IPS-NIHi11 (cell line): ENCODE measurements around the gene ZNF443.
"Not testable (repeated sequence)": the region's sequence is repeated elsewhere in the genome, so short reads cannot be mapped to it uniquely, and the experiment has no call there.

ENCODE experiments used
- DNase-seq: peaks from one replicate; pipeline ENCODE4 v3.0.0; 2012; ENCODE audit warnings: mixed read lengths, low spot score

Gene ZNF443

GRCh38 chr19:12440541-12441316 lies at the start of gene ZNF443:
Gene ZNF443 (minus strand): TSS chr19:12441021. CDS start chr19:12440914, 107 bp downstream.
- peak; percentile 88 for DNase-seq

- DNase-seq, result not testable (repeated sequence)
Observed at GRCh38 chr19:12486265-12486783, 45.5 kb upstream of the ZNF443 start.

GRCh38 chr19:12485571-12485970 lies 44.8 kb upstream of the ZNF443 start:
- DNase-seq, result no peak

DNA sequence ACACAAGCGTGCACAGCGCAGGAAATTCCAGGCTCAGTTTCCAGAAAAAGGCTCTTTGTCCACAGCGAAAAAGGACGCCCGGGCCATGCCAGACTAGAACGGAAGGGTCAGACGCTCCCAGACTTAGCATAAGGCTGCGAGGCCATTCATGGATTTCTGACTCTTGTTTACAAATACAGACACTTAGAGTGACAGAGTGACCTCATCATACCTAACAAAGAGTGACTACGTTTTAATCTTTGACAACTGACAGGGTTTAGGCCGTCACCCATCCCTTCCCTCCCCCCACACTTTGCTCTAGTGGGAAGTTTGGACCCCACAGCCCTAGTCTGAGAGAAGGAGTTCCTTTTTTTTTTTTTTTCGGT lies 44.2 kb upstream of the ZNF443 start:
- DNase-seq, result no peak

DNA sequence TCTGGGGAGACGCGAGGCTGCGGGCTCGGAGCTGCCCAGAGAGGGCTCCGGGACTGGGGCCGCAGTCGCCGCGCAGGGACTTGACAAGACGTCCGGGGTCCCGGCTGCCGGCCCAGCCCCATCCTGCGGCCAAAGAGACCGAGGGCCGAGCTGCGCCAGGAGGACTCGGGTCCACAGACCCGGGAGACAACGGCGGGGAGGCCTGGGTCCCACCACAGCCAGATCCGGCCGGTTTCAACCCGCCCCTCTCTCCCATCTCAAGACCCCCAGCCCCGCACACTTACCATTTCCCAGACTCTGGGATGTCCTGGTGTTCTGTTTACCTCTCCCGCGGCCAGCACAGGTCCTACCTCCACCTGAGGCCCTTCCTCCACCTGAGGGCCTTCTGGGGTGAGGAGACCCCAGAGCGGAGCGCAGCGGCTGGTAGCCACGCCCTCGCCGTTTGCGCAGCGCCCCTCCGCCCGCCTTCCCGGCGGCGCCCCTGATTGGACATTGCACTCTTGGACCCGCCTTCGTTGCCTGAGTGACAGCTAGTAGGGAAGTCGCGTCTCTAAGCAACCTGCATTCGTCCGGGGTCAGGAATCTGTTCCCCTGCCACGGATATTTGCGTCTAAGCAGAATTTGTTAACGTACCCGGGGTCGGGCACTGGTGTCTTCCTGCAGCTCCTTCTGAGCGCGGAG lies 43.7 kb upstream of the ZNF443 start, which contains the start of gene ZNF709:
Gene ZNF709, minus strand, starts transcription at position 446 of the 681 bp plus-strand sequence. Its CDS starts 159 bp downstream, at position 287.
- DNase-seq, result peak; percentile 96

- no peak for DNase-seq
Observed at GRCh38 chr19:12484011-12484370, 43.2 kb upstream of the ZNF443 start.

DNA sequence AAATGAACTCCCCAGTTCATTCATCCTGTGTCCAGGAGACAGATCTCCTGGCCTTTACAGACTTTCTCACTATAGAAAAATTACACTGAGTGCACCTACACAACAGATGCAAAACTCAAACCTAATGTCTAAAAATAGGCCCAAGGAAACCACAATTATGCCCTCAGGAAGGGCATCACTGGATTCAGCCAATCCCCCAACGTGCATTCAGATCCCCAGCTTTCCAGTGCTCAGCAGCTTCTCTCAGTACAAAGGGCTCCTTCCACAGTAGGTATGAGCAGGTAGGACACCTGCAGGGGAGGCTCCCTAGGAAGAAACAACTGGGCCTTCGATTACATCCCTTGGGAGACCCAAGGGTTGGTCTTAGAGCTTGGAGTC lies 41.7 kb upstream of the ZNF443 start:
- no peak for DNase-seq

DNA sequence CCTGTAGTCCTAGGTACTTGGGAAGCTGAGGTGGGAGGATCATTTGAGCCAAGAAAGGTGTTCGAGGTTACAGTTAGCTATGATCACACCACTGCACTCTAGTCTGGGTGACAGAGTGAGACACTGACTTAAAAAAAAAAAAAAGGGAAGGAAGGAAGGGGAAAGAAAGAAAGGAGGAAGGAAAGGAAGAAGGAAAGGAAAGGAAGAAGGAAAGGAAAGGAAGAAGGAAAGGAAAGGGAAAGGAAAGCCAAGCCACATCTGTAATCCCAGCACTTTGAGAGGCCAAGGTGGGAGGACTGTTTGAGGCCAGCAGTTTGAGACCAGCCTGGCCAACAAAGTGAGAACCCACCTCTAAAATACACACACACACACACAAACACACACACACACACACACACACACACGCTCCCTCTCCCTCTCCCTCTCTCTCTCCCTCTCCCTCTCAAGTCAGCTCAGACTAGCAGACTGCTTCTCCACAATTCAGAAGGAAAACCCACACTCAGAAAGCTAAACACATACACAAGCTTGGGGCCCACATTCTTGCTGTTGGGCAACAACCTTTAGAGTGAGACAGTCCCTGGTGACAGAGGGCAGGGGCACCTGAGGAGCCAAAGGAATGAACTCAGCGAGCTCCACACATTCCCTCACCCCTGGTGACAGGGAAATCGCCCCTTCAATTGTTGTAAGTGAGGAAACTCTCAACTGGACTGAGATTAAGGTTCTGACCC lies 41.1 kb upstream of the ZNF443 start:
- DNase-seq, result no peak

DNA sequence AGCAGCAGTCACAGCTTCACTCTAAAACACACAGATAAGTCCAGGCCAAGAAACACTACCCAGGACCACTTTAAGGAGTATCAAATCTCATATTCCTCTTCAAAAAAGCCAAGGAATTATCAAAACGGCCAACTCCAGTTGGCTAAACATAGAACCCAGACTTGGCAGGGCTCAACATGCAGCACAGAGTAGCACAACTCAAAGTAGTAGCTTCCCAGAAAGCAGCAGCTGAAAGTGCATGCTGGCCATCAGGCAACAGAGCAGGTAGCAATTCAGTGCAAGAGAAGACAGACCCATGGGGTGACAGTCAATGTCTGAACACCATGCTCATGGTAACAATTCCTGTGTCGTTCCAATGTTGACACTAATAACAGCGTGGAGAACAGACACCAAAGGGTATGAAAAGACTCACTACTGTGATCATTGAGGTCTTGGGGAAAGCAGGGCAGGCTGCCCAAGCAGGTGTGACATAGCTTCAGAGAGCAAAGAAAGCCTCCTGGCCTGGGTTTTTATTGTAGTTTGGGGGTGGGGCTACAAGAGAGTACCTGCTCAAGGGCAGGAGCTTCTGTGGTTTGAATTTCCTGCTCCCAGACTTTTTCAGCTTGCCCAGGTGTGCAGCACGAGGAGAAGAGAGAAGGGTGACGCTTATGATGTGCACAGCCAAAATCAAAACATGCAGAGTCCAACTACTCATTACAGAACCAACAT lies 37.6 kb upstream of the ZNF443 start:
- no peak for DNase-seq

DNA sequence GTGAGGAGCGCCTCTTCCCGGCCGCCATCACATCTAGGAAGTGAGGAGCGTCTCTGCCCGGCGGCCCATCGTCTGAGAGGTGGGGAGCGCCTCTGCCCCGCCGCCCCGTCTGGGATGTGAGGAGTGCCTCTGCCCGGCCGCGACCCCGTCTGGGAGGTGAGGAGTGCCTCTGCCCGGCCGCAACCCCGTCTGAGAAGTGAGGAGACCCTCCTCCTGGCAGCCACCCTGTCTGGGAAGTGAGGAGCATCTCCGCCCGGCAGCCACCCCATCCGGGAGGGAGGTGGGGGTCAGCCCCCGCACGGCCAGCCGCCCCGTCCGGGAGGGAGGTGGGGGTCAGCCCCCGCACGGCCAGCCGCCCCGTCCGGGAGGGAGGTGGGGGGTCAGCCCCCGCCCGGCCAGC lies 26.8 kb upstream of the ZNF443 start:
- DNase-seq, result not testable (repeated sequence)

DNA sequence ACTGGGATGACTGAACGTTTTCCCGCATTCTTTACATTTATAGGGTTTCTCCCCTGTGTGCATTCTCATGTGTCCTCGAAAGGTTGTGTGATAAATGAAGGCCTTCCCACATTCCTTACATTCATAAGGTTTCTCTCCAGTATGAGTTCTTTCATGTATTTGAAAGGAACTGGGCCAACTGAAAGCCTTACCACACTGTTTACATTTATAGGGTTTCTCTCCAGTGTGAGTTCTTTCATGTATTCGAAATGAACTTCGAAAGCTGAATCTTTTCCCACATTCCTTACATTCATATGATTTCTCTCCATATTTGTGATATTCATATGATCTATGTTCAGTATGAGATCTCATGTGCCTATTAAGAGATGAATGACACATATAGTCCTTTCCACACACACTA lies 24.4 kb upstream of the ZNF443 start:
- DNase-seq, result no peak

- DNase-seq, result no peak
Observed at GRCh38 chr19:12464769-12465168, 23.9 kb upstream of the ZNF443 start.

DNA sequence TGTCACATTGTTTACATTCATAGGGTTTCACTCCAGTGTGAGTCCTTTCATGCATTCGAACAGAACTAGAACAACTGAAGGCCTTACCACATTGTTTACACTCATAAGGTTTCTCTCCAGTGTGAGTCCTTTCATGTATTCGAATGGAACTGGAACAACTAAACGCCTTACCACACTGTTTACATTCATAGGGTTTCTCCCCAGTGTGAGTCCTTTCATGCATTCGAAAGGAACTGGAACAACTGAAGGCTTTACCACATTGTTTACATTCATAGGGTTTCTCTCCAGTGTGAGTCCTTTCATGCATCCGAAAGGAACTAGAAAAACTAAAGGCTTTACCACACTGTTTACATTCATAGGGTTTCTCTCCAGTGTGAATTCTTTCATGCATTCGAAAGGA lies 23.3 kb upstream of the ZNF443 start:
- DNase-seq, result not testable (repeated sequence)

DNA sequence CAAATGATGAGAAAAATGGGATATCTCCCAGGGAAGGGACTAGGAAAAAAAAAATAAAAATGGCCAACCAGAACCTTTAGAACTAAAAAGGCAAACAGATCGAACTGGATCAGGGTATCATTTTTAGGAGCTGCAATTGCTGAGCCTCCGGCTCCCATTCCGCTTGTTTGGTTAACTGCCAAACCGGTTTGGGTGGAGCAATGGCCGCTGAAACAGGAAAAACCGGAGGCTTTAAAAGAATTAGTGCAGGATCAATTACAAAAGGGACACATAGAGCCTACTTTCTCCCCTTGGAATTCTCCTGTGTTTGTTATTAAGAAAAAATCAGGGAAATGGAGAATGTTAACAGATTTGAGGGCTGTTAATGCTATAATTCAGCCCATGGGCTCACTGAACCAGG lies 12.7 kb upstream of the ZNF443 start:
- DNase-seq, result no peak

DNA sequence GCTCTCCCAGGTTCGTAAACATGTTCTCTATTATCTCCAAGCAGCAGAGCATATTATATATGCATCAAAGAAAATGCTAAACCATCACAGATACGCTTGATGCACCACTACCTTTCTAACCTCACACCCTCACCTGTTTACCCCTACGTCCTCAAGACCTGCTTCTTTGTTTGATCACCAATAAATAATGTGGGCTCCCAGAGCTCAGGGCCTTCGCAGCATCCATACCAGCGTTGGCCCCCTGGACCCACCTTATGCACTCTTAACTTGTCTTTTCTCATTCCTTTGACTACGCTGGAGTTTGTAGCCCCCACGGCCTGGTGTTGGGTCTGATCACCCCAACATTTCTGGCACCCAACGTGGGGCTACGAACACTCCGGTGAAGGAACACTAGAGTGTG lies 10.0 kb upstream of the ZNF443 start:
- DNase-seq, result no peak

- no peak for DNase-seq
Observed at GRCh38 chr19:12448808-12449207, 8.0 kb upstream of the ZNF443 start.

DNA sequence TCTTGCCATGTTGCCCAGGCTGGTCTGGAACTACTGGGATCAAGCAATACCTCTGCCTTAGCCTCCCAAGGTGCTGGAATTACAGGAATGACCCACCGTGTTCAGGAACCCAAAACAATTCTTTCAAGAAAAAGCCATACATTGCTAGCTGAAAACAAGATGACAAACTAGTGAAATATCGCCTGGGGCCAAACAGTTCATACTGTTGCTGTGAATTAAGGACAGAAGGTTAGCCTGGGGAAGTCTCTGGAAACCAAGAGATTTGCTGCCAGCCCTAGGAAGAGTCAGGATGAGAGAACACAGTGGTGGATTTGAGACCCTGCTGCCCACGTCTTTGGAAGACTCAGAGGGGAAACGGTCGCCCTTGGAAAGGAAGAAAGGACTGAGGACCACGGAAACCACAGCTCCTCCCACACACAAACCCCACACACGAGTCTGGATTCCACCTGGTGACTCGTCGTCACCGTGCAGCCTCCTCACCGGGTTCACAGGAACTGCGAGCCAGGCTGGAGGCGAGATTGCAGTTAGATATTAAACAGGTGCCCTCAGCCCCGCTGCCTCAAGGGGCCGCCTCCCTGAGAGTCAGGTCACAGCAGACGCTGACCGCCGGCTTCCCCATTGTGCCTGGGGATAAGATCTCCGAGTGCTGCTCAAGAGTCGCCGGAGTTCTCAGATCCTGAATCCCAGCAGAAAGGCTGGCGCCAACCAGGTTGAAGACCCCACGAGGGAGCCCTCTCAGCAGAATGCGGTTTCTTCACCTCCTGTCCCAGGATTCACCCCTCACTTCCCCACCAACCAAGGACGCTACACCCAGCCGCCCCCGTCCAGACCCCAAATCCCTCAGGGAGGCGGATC lies 908 bp downstream of the ZNF443 start:
- peak; percentile 9 for DNase-seq

DNA sequence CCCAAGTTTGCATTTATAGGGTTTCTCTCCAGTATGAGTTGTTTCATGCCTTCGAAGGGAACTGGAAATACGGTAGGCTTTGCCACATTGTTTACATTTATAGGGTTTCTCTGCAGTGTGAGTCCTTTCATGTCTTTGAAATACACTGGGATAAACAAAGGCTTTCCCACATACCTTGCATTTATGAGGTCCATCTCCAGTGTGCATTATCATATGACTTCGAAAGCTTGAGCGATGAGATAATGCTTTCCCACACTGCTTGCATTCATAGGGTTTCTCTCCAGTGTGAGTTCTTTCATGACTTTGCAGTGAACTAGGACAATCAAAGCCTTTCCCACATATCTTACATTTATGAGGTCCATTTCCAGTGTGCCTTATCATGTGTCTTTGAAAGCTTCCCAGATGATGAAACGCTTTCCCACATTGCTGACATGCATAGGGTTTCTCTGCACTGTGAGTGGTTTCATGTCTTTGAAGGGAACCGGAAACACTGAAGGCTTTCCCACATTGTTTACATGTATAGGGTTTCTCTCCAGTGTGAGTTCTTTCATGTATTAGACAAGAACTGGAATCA lies 10.0 kb downstream of the ZNF443 start:
- DNase-seq, result not testable (repeated sequence)

DNA sequence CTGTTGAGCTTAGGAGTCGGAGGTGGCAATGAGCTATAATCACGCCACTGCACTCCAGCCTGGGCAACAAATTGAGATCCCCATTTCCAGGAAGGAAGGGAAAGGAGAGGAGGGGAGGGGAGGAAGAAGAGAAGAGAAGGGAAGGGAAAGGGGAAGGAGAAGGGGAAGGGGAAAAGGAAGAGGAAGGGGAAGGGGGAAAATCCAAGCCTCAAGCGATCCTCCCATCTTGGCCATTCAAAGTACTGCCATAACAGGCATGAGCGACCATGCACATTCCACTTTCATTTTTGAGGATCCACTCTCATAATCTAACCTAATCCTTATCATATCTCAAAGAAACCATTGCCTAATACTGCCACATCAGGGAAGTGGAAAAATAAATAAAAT lies 14.9 kb downstream of the ZNF443 start:
- DNase-seq, result no peak

GRCh38 chr19:12425236-12425887 lies 15.5 kb downstream of the ZNF443 start:
- no peak for DNase-seq
